H1 (cell line): ENCODE measurements around the gene DOP1B. TPM values are rescaled to one million over a fixed set of nuclear protein-coding genes. Genes with fewer than 3 reads are reported as not detected.

ENCODE experiments used
- FOSL1 ChIP-seq: IDR thresholded peaks from 2 replicates; pipeline ENCODE4 v1.6.1; 2011; ENCODE audit warnings: mild to moderate bottlenecking, low read depth, low read length, moderate library complexity; ENCODE audit not compliant: insufficient read depth
- KDM1A ChIP-seq: fragments of 200-600, 300-600 bp; sonication (generic); IDR thresholded peaks from 2 replicates; pipeline ENCODE4 v1.7.1; 2016; ENCODE audit warnings: mild to moderate bottlenecking, low read length, borderline replicate concordance
- POU5F1 ChIP-seq: IDR thresholded peaks from 2 replicates; pipeline ENCODE4 v1.6.1; 2011; ENCODE audit warnings: low read depth, mild to moderate bottlenecking, low read length, moderate library complexity
- RNF2 ChIP-seq: fragments of 200-900, 300-1000 bp; sonication (generic); IDR thresholded peaks from 2 replicates; pipeline ENCODE4 v1.7.1; 2016; ENCODE audit warnings: borderline replicate concordance, low read depth, mild to moderate bottlenecking, antibody characterized with exemption, low read length; ENCODE audit not compliant: poor library complexity, severe bottlenecking; ENCODE audit errors: missing control alignments
- SIRT6 ChIP-seq: IDR thresholded peaks from one replicate; pipeline ENCODE4 v1.7.1; 2012; ENCODE audit warnings: low read length, inconsistent platforms
- SRF ChIP-seq: IDR thresholded peaks from 2 replicates; pipeline ENCODE4 v1.6.1; 2011; ENCODE audit warnings: mild to moderate bottlenecking, low read depth, low read length, moderate library complexity
- polyA plus RNA-seq, 7 experiments: library from polyadenylated mRNA; depleted of rRNA in 3 of 7; stranded (reverse) in 5 of 7; unstranded in 2 of 7; fragments of >200 nt in 5 of 7; fragments of 200-250 nt in 2 of 7; gene quantifications; 1 replicate in 5 of 7; 2 replicates in 1 of 7; 4 replicates in 1 of 7; pipeline versions ENCODE4 v1.2.1 to v1.2.3, GENCODE V29; 2011 to 2013; ENCODE audit warnings: missing spikeins in 2 of 7, mixed read lengths in 2 of 7
- total RNA-seq: library from RNA; stranded (reverse); fragmentation: NEBNext Ultra II Directional; extraction: Animal tissue kit (Norgen Biotek cat#: 25700); gene quantifications from 2 replicates; pipeline ENCODE4 v1.2.1, GENCODE V29; 2021

DOP1B gene
- total and polyA plus RNA-seq, 2 of the 8 experiments (the other 6 are each of a cell fraction or from before 2014, with no cell fraction given) = 2.8 to 9.9 TPM

DNA sequence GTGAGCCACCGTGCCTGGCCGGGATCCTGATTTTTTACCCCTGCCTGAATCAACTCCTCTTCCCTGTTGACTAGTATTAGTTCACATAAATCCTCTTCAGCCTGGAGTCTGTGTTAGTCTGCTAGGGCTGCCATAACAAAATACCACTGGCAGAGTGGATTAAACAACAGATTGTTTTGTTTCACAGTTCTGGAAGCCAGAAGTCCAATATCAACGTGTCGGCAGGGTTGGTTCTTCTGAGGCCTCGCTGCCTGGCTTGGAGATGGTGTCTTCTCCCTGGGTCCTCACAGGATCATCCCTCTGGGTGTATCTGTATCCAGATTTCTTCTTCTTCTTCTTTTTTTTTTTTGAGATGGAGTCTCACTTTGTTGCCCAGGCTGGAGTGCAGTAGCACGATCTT lies 18.2 kb downstream of the DOP1B start (continued):
- TF ChIP-seq SRF = no peak
- no peak for TF ChIP-seq SIRT6
- no peak for TF ChIP-seq FOSL1
- no peak for TF ChIP-seq KDM1A
- TF ChIP-seq POU5F1 = no peak
- no peak for TF ChIP-seq RNF2
- TF ChIP-seq, all 59 proteins: peak for 0
